Upper lobe of left lung (tissue), 6 donors: Measurements from ENCODE around the gene ME2. TPM values are rescaled to one million over a fixed set of nuclear protein-coding genes. Genes with fewer than 3 reads are reported as not detected.
A peak's percentile ranks its signal among the peaks of the same experiment; 100 is the strongest.
"Not testable (repeated sequence)": the region's sequence is repeated elsewhere in the genome, so short reads cannot be mapped to it uniquely, and the experiment has no call there.

Experiments used
- ATAC-seq, 2 donors: fragments of 200-7000 bp; cut with Tn5 transposase; one replicate each; pipeline ENCODE4 v1.9.1; 2022; ENCODE audit warnings: mild to moderate bottlenecking in 2 of 2, moderate library complexity in 2 of 2; ENCODE audit not compliant: low FRiP score in 2 of 2
- DNase-seq, 2 donors: peaks; one replicate each; pipeline ENCODE4 v3.0.0-alpha.2; 2019 to 2020
- H3K27ac ChIP-seq, 4 donors: fragments of 200-600 bp; sonication (generic); one replicate each; pipeline ENCODE4 v1.5.1; 2016 to 2019
- H3K27me3 ChIP-seq, 4 donors: fragments of 200-600 bp; sonication (generic); one replicate each; pipeline ENCODE4 v1.5.1; 2017 to 2019
- H3K36me3 ChIP-seq, 4 donors: fragments of 200-600 bp; sonication (generic); one replicate each; pipeline ENCODE4 v1.5.1; 2016 to 2019
- H3K4me1 ChIP-seq, 4 donors: fragments of 200-600 bp; sonication (generic); one replicate each; pipeline ENCODE4 v1.5.1; 2018 to 2019
- H3K4me3 ChIP-seq, 4 donors: fragments of 200-600 bp; sonication (generic); one replicate each; pipeline ENCODE4 v1.5.1; 2017 to 2019; ENCODE audit warnings: mild to moderate bottlenecking in 2 of 4, moderate library complexity in 1 of 4
- H3K9me3 ChIP-seq, 4 donors: fragments of 200-600 bp; sonication (generic); one replicate each; pipeline ENCODE4 v1.5.1; 2018 to 2019
- CTCF ChIP-seq, 6 experiments: fragments of 450-650 bp in 4 of 6; fragments of 200-600 bp in 2 of 6; sonication (generic) in 2 of 6; IDR thresholded peaks; one replicate each; pipeline ENCODE4 v1.5.1; 2016 to 2019; ENCODE audit warnings: antibody characterized with exemption in 6 of 6
- EP300 ChIP-seq, 4 donors: sonication (generic); formaldehyde crosslinking; IDR thresholded peaks; one replicate each; pipeline ENCODE4 v1.5.1; 2017; ENCODE audit warnings: antibody characterized with exemption in 4 of 4, control low read depth in 2 of 4
- POLR2A ChIP-seq, 4 donors: fragments of 450-650 bp; IDR thresholded peaks; one replicate each; pipeline ENCODE4 v1.5.1; 2016 to 2017; ENCODE audit warnings: antibody characterized with exemption in 4 of 4, mild to moderate bottlenecking in 2 of 4
- POLR2AphosphoS5 ChIP-seq, 2 donors: sonication (generic); formaldehyde crosslinking; IDR thresholded peaks; one replicate each; pipeline ENCODE4 v1.5.1; 2017; ENCODE audit warnings: antibody characterized with exemption in 2 of 2
- WGBS, 2 donors: methylation state at CpG; one replicate each; pipeline ENCODE4 v1.1.5; 2017 to 2018; 5-methylcytosine and 5-hydroxymethylcytosine counted together
- total RNA-seq, 6 donors: library from RNA; depleted of rRNA in 4 of 6; stranded (reverse); fragments of >200 nt in 4 of 6; gene quantifications; one replicate each; pipeline versions ENCODE4 v1.1.0 to v1.2.1, GENCODE V29; 2016 to 2021
- donor health status: DM: no; HTN: no; CAD: no; lungs with moderate emphysema.
- donor health status: DM: no; HTN: yes; CAD: no; lungs with severe emphysema.

Gene ME2
- total RNA-seq: 10 to 100 TPM; 26.9 to 69.8 (median 36.4) TPM

- Histone ChIP-seq H3K36me3 (no peaks in the 10 kb centered on the region), H3K4me1 (peaks cover 11 to 27% (median 13%) of the 10 kb centered on the region in 4 donors), H3K9me3 (no peaks in the 10 kb centered on the region), H3K27me3 (no peaks in the 10 kb centered on the region), H3K4me3 (peak within 1 kb of the TSS; percentile 65 to 83 (median 74)), H3K27ac (peak within 1 kb of the TSS; percentile 92 to 97 (median 96))
- peak; percentile 96 to 99 for DNase-seq
- WGBS, 2 donors: 0 to 2% methylated on average over 22 to 23 of the region's 78 CpGs
- peak; percentile 99 for ATAC-seq
- TF ChIP-seq CTCF (IDR thresholded peaks at IDR 0.05) (peak in 2 of 6 experiments; percentile 5 to 12), EP300 (IDR thresholded peaks at IDR 0.05) (no peak), POLR2A (IDR thresholded peaks at IDR 0.05) (peak in 3 of 4 donors; percentile 90 to 99 (median 96)), POLR2AphosphoS5 (IDR thresholded peaks at IDR 0.05) (peak; percentile 83 to 90)
Observed at GRCh38 chr18:50878345-50879301, at the start of gene ME2. ME2 (plus strand) TSS chr18:50879118; CDS start chr18:50895821, 16,703 bp downstream.

GRCh38 chr18:50829644-50830043, 49.3 kb upstream of the ME2 start:
- H3K27ac ChIP-seq: peak overlapping the region in 1 of 4 donors; percentile 61
- H3K4me3 ChIP-seq: no peak overlapping the region
- DNase-seq: no peak
- no peak for ATAC-seq
- no peaks in the 10 kb centered on the region for H3K4me1 ChIP-seq
- 87 to 88% methylated on average over 5 of the region's 5 CpGs for WGBS, 2 donors
- TF ChIP-seq POLR2A (IDR thresholded peaks at IDR 0.05) (no peak), EP300 (IDR thresholded peaks at IDR 0.05) (no peak), POLR2AphosphoS5 (IDR thresholded peaks at IDR 0.05) (no peak), CTCF (IDR thresholded peaks at IDR 0.05) (no peak)
- no peaks in the 10 kb centered on the region for H3K36me3 ChIP-seq
- H3K9me3 ChIP-seq: no peaks in the 10 kb centered on the region
- no peaks in the 10 kb centered on the region for H3K27me3 ChIP-seq

GRCh38 chr18:50830544-50830943, 48.4 kb upstream of the ME2 start:
- TF ChIP-seq POLR2A (IDR thresholded peaks at IDR 0.05) (no peak), EP300 (IDR thresholded peaks at IDR 0.05) (no peak), CTCF (IDR thresholded peaks at IDR 0.05) (no peak), POLR2AphosphoS5 (IDR thresholded peaks at IDR 0.05) (no peak)
- DNase-seq (peak in 1 of 2 donors; percentile 34), ATAC-seq (peak; percentile 57 to 77)
- Histone ChIP-seq H3K36me3 (no peaks in the 10 kb centered on the region), H3K9me3 (no peaks in the 10 kb centered on the region), H3K27me3 (no peaks in the 10 kb centered on the region), H3K4me1 (no peaks in the 10 kb centered on the region), H3K27ac (peak overlapping the region in 2 of 4 donors; percentile 44 to 61), H3K4me3 (no peak overlapping the region)
- WGBS, 2 donors: 78 to 84% methylated on average over 5 of the region's 5 CpGs

- DNase-seq (no peak), ATAC-seq (no peak)
- H3K4me3 ChIP-seq: no peak overlapping the region
- peaks cover 6 to 12% (median 11%) of the 10 kb centered on the region in 4 donors for H3K4me1 ChIP-seq
- H3K27me3 ChIP-seq: no peaks in the 10 kb centered on the region
- H3K36me3 ChIP-seq: no peaks in the 10 kb centered on the region
- WGBS, 2 donors: 86 to 88% methylated on average over 2 of the region's 2 CpGs
- TF ChIP-seq POLR2A (IDR thresholded peaks at IDR 0.05) (no peak), POLR2AphosphoS5 (IDR thresholded peaks at IDR 0.05) (no peak), EP300 (IDR thresholded peaks at IDR 0.05) (no peak), CTCF (IDR thresholded peaks at IDR 0.05) (no peak)
- no peaks in the 10 kb centered on the region for H3K9me3 ChIP-seq
- H3K27ac ChIP-seq: no peak overlapping the region
Observed at GRCh38 chr18:50832754-50833153, 46.2 kb upstream of the ME2 start.

GRCh38 chr18:50833496-50833895, 45.4 kb upstream of the ME2 start:
- ATAC-seq, H3K4me3 ChIP-seq, H3K27ac ChIP-seq, H3K27me3 ChIP-seq, H3K36me3 ChIP-seq, H3K9me3 ChIP-seq, DNase-seq: not testable (repeated sequence)
- WGBS, 2 donors: 92 to 96% methylated on average over 7 of the region's 7 CpGs
- H3K4me1 ChIP-seq: peaks cover 6 to 12% (median 11%) of the 10 kb centered on the region in 4 donors
